GM19467 (cell line): ENCODE measurements around the gene STK31.
"Not testable (repeated sequence)": the region's sequence is repeated elsewhere in the genome, so short reads cannot be mapped to it uniquely, and the experiment has no call there.

Experiments used
- ATAC-seq: cut with Tn5 transposase; IDR thresholded peaks from one replicate; pipeline ENCODE4 v1.9.1; 2021; ENCODE audit warnings: mild to moderate bottlenecking, moderate library complexity; ENCODE audit not compliant: unreplicated experiment

STK31 gene

DNA sequence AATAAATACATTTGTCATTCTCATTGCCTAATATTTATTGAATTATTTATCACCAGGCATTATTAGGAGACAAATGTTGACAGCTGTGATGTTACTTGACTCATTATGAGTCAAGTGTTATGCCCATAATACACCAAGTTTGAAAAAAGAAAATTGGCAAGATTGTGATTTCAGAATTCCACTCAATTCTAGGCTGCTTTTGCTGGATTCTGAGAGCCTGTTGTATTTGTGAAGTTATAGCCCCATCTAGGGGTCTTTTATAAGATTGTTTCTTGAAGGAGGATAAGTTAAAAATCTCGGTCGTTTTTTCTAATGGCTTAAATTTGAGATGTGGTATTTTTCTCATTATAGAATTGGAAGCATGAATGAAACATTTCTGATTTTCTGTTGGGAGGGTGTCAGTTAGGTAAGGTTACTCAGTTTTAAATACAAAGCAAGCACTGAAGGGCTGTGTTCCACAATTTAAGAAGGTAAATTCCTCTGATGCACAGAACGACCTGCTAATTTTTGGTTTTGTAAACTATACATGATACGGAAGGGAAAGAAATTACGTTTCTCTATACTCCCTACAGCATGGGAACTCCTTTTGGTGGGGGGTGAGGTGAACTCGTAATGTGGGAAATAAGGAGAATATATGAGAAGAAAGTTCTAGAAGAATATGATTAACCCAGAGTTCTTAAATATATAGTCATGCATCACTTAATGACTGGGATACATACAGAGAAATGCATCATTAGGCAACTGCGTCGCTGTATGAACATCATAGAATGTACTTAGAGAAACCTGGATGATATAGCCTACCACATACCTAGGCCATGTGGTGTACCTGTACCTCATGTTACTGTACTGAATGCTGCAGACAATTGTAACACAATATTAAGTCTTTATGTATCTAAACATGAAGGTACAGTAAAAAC, 2.6 kb downstream of the STK31 start:
- ATAC-seq = no peak

DNA sequence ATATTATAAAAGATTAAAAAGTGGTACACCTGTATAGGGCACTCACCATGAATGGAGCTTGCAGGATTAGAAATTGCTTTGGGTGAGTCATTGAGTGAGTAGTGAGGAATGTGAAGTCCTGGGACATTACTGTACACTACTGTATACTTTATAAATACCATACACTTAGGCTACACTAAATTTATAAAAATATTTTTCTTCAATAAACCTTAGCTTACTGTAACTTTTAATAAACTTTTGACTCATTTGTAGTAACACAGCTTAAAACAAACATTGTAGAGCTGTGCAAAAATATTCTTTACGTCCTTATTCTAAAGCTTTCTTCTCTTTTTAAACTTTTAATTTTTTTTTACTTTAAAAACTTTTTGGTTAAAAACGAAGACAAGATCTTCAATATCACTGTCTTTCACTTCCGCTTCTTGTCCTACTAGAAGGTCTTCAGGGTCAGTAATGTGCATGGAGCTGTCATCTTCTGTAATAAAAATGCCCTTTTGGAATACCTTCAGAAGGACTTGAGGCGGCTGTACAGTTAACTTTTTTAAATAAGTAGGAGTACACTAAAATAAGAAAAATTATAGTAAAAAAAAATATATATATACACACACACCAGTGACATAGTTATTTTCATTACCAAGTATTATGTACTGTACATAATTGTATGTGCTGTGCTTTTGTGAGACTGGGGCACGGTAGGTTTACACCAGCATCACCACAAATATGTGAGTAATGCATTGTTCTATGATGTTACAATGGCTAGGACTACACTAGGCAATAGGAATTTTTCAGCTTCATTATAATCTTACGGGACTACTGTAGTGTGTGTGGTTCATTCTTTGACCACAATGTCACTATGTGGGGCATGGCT, 3.5 kb downstream of the STK31 start:
- no peak for ATAC-seq

DNA sequence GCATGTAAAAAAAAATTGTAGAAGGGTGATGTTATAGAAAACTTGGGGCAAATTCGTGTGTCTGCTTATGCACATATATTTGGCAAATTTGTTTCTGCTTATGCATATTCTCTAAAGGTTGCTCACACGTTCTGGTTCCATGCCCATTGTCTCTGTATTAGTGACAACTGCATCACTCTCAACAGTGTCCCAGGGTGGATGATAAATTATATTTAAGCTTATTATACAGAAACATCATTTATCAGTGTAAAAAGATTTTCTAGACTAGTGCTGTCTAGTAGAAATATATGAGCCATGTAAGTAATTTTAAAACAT, 4.1 kb downstream of the STK31 start:
- ATAC-seq = no peak

DNA sequence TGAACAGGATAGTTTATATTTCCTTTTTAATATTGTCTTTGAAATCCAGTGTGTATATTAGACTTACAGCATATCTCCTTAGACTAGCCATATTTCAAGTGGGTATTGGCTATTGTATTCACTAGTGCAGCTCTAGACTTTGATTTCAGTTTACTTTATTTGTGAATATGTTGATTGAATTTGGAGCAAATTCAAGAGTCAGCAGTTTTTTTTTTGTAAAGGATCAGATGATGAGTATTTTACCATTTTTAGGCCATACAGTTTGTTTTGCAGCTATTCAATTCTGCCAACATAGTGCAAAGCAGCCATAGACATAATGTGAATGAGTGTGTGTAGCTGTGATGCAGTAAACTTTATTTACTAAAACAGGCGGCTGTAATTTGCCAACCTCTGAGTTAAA, 4.6 kb downstream of the STK31 start:
- ATAC-seq = no peak

DNA sequence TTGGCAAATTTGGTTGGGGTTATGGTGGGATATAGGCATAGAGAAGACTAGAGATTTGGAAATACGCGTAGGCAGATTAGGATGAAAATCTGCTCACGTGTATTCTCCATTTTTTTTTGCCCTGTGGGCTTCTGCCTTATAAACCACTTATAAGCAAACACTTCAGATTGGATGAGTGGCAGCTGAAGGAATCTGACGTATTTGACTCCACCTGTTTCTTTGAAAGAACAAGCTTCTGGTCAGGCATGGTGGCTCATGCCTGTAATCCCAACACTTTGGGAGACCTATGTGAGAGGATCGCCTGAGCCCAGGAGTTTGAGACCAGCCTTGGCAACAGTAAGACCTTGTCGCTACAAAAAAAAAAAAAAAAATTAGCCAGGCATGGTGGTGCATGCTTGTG, 5.1 kb downstream of the STK31 start:
- ATAC-seq = no peak

DNA sequence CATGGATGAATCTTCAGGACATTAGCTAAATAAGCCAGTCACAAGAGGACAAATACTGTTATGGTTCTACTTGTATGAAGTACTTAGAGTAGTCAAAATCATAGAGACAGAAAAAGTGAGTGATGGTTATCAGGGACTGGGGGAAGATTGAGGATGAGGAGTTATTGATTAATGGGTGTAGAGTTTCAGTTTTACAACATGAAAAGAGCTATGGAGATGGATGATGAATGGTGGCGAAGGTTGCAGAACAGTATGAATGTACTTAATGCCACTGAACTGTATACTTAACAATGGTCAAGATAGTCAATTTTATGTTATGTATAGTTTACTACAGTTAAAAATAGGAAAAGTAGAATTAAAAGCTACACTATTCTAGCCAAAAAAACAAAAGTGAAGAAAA, 7.8 kb downstream of the STK31 start:
- ATAC-seq = no peak

DNA sequence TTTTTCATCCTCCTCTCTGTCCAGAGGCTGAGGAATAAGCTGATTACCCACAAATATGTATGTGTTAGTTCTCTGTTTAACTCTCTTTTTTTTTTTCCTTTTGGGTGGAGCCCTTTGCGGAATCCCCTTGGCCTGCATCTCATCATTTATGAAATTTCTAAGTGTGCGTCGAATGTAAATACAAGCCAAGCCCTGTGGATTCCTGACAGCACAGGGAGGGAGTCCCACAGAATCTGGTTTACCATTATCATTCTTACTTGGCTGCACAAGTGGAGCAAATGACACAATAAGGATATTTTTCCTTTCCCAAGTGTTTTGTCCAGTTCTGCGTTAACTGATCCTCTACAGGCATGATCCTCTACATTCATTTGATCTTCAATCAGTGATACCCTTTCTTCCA, 11.4 kb downstream of the STK31 start:
- ATAC-seq = no peak

DNA sequence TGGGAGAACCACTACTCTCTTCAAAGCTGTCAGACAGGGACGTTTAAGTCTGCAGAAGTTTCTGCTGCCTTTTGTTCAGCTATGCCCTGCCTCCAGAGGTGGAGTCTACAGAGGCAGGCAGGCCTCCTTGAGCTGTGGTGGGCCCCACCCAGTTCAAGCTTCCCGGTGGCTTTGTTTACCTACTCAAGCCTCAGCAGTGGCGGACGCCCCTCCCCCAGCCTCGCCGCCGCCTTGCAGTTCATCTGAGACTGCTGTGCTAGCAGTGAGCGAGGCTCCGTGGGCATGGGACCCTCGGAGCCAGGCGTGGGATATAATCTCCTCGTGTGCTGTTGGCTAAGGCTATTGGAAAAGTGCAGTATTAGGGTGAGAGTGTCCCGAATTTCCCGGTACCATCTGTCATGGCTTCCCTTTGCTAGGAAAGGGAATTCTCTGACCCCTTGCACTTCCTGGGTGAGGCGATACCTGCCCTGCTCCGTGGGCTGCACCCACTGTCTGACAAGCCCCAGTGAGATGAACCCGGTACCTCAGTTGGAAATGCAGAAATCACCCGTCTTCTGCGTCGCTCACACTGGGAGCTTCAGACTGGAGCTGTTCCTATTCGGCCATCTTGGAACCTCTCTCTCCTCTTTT, 12.7 kb downstream of the STK31 start:
- not testable (repeated sequence) for ATAC-seq

DNA sequence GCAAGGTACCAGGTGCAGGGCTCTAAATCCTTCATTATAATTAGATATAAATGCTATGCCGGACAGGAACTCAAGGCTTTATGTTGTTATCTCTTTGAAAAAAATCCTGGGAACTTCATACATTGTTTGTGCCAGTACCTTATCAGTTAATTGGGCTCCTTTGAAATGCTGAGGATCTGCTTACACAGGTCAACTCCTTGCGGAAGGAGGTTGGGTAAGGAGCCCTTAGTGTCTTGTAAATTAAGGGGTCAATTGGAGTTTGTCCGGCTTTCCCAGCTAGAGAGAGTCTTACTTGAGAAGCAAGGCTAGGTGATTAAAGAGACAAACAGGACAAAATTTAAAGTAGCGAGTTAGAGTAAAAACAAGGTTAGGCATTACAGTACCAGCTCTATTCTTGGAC, 14.1 kb downstream of the STK31 start:
- ATAC-seq = not testable (repeated sequence)

DNA sequence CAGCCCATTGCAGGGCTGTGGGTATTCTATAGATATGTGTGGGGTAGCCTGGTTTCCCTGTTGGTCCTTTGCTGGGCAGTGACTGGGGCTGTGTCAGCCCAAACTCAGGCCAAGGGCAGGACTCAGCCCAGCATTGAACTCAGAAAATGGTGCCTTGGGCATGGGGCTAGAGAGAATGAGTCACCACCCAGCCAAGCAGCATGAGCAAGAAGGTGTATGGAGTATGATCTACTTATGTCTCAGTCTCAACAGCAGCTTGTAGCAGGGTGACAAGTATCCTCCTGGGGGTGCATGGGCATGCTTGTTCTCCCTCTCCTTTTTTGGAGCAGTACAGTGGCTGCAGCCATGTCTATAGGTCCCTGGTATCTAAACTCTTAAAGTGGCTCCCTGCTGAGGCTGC, 32.0 kb downstream of the STK31 start:
- no peak for ATAC-seq

DNA sequence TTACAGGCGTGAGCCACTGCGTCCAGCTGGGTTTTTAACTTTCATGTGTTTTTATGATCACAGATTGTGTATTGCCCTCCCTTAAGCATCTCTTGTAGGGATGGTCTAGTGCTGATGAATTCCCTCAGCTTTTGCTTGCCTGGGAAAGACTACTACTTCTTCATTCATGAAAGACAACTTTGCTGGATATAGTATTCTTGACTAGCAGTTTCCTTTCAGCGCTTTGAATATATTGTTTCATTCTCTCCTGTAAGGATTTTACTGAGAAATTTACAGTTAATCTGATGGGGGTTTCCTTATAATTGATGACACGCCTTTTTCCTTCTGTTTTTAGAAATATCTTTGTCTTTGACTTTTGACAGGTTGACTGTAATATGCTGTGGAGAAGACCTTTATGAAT, 33.2 kb downstream of the STK31 start:
- ATAC-seq = no peak

DNA sequence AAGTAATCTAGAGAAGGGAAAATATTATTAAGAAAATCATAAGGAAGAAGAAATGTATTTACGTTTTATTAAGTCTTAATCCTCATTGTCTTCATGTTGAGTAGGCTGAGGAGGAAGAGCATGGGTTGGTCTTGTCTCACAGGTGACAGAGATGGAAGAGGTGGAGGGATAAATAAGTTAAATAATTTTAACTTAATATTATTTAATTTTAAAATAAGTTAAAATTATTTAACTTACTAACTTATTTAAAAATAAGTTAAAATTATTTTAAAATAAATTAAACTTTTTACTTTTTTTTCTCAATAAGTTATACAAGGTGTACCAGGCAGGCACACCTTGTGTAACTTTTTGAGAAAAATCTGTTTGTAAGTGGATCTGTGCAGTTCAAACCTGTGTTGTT, 36.6 kb downstream of the STK31 start:
- no peak for ATAC-seq

DNA sequence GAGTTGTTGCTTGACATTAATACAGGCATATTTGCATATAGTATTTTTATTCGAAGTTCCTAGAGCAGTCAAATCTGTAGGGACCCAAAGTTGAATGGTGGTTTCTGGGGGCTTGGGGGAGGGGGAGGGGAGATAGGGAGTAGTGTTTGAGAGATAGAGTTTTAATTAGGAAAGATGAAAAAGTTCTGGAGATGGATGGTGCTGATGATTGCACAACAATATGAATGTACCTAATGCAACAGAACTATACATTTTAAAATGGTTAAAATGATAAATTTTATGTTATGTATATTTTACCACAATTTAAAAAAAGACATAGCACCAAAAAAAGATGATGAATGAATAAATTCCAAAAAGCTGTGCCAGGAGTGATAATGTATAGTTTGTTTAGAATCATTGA, 41.8 kb downstream of the STK31 start:
- ATAC-seq = no peak

DNA sequence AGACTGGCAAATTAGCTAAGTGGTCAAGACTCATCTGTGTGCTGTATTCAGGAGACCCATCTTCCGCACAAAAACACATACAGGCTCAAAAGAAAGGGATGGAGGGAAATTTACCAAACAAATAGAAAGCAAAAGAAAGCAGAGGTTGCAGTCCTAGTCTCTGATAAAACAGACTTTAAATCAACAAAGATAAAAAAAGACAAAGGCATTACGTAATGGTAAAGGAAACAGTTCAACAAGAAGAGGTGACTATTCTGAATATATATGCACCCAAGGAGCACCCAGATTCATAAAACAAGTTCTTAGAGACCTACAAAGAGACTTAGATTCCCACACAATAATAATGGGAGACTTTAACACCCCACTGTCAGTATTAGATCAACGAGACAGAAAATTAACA, 48.8 kb downstream of the STK31 start:
- not testable (repeated sequence) for ATAC-seq

DNA sequence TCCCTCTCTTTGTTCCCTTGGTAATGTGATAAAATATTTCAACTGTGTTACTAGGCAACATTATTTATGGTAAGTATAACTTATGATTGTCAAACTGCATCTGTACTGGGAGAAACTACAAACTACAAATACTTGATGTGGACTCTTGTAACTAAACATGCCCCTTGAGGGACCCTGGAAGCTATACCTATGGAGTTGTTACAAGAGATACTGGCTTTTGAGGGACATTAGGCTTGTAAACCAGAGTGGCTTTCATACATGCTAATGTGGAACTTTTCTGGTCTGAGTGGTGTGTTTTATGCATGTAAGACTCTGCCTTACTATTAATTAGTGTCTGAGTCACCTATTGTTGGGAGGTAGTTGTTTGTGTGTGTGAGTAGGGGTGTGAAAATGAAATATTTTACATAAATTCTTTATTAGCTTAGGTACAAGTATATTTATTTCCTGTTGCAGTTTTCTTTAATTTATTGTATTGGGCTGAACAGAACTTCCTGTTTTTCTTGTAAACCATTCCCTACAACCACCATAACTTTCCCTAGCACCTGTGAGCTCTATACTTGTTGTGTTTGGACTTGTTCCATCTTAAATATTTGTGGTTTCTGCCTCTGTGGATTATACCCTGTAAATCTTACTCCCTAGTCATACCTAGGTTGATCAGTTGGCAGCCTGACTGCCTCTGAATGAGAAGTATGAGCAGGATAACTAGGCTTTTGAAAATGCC, 49.8 kb downstream of the STK31 start:
- ATAC-seq = no peak

DNA sequence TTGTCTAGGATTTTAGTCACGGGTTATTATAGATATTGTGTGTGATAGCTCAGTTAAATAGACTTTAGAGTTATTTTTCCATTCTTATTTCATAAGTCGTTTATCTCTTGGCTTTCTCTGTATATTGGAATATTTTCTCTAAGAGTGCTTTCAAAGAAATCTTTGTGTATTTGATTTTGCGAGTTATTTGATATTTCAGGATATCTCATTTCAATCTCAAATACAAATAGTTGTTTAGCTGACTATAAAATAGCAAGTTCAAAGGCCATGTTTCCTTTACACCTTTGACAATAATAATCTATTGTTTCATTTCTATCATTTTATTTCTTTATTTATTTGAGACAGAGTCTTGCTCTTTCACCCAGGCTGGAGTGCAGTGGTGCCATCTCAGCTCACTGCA, 55.9 kb downstream of the STK31 start:
- no peak for ATAC-seq

DNA sequence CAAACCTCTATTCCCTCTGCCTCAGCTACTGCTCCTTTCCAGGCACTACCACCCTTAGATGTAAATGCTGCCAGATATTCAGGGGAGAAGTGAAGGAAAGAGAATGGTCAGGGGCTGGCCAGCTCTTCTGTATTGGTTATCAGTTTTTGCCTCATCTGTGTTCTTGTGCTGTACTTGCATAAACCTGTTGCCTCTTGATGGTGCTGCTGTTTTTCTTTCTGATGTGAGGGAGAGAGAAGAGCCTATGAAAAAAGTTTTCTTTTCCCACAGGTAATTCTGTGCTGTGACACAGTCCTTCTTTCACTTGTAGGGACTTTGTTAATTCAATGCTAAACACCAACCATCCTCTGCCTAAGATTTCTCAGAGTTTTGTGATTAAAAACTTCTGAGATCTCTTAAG, 57.5 kb downstream of the STK31 start:
- ATAC-seq = no peak

DNA sequence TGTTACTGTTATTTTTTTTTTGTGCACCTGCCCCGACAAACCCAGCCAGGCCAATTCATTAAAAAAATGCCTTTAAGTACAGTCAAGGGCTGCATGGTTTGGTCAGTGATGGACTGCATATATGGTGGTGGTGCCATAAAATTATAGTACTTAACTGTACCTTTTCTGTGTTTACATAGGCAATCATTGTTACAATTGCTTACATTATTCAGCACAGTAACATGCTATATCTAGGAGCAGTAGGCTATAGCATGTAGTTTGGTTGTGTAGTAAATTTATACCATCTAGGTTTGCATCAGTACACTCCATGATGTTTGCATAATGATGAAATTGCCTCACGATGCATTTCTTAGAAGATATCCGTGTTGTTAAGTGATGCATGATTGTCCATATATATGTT, 58.0 kb downstream of the STK31 start:
- no peak for ATAC-seq

DNA sequence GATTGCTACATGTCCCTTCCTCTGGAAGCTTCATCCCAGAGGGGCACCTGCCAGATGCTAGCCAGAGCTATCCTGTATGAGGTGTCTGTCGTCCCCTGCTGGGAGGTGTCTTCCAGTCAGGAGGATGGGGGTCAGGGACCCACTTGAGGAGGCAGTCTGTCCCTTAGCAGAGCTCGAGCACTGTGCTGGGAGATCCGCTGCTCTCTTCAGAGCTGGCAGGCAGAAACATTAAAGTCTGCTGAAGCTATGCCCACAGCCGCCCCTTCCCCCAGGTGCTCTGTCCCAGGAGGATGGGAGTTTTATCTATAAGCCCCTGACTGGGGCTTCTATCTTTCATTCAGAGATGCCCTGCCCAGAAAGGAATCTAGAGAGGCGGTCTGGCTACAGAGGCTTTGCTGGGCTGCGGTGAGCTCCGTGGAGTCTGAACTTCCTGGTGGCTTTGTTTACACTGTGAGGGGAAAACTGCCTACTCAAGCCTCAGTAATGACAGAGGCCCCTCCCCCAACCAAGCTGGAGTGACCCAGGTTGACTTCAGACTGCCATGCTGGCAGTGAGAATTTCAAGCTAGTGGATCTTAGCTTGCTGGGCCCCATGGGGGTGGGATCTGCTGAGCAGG, 69.3 kb downstream of the STK31 start:
- ATAC-seq = not testable (repeated sequence)

DNA sequence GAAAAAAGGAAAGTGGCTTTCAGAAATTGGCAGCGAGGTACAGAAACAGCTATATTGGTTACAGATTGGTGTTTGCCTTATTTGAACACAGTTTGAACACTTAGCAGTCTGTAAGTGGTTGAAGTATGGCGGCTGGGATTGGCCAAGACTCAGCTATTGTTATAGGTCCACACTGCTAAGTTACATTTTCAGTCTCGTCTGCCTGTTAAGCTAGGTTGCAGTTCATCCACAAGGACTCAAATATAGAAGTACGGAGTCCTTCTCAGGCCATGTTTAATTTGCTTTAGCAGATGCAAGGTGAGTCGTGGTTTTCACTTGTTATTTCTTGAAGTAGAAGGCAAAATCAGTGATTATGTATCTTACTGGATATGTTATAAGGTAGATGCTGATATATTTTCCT, 73.1 kb downstream of the STK31 start:
- no peak for ATAC-seq

DNA sequence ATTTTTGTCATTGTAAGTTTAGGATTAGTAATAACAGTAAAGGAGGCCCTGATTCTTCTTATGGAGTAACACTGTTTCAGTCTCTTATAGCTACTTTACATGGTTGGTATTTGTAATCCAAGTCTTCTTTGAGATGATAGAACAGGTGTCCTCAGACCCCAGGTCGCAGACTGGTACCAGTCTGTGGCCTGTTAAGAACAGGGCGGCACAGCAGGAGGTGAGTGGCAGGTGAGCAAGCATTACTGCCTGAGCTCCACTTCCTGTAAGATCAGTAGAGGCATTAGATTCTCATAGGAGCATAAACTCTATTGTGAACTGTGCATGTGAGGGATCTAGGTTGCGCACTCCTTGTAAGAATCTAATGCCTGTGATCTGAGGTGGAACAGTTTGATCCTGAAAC, 77.3 kb downstream of the STK31 start:
- no peak for ATAC-seq
